NK-92 treated with Interleukin-12 subunit alpha and Interleukin-12 subunit beta, amount 100 ng/mL, for 24 hours (cell line): ENCODE results near the gene PLEKHA5.
"Not testable (repeated sequence)": the region's sequence is repeated elsewhere in the genome, so short reads cannot be mapped to it uniquely, and the experiment has no call there.

Experiments
- DNase-seq: peaks from one replicate; lab custom pipeline; 2025; lab: John Stamatoyannopoulos, UW

The PLEKHA5 gene

DNA sequence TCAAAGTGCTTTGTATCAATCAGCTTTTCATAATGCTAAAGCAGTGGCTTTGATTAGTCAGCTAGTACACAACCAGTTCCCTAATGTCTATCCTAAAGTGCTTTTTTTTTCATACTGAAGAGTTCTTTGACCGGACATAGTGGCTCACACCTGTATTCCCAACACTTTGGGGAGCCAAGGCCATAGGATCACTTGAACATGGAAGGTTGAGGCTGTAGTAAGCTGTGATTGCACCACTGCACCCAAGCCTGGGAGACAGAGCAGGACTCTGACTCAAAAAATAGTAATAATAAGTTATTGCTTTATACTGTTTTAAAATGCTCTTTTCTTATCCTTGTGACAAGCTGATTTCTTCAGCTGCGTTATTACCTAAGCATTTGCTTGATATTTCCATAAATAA, 155.1 kb downstream of the PLEKHA5 start:
- no peak for DNase-seq

DNA sequence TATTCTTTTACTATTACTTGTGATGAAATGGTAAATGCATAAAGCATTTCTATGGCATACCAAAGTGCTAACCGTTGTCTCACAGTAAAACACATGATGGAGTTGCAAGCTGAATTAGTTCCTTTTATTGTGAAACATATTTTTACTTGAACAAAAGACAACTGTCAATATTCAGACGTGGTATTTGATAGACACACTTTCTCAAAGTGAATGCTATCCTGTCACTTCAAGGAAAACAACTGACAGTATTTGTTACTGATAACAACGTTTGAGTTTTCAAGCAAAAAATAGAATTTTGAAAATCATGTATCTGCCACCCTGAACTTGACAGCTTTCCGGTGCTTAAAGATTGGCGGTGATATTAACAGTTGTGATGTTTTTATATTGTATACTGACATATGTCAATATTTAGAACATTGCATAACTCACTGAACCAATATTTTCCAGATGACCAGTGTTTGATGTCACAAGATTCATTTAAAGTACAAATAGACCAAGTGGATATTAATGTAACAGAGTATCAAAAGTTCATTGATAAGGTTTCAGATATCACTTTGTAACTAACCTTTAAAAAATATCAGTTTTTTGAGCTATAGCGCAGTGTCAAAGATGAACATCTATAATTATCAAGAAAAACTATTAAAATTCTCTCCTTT, 156.4 kb downstream of the PLEKHA5 start:
- no peak for DNase-seq

DNA sequence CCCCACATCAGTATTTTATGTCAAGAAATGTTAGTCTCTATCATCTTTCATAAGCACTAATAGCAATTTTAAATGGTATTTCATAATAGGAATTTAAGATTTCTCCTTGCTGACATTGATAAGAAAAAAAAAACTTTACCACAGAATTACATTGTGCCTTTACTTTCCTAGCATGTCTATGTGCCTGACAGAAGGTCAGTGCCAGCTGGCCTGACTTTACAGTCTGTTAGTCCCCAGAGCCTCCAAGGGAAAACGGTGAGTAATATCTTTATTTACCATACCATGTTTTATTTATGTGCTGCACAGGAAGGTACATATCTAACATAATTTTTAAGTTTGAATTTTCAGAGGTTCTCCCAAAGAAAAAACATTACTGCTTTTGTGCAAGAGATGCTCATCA, 157.8 kb downstream of the PLEKHA5 start:
- DNase-seq = no peak

GRCh38 chr12:19288161-19288560, 158.6 kb downstream of the PLEKHA5 start:
- no peak for DNase-seq

- no peak for DNase-seq
Observed at GRCh38 chr12:19288603-19289244, 159.2 kb downstream of the PLEKHA5 start.

DNA sequence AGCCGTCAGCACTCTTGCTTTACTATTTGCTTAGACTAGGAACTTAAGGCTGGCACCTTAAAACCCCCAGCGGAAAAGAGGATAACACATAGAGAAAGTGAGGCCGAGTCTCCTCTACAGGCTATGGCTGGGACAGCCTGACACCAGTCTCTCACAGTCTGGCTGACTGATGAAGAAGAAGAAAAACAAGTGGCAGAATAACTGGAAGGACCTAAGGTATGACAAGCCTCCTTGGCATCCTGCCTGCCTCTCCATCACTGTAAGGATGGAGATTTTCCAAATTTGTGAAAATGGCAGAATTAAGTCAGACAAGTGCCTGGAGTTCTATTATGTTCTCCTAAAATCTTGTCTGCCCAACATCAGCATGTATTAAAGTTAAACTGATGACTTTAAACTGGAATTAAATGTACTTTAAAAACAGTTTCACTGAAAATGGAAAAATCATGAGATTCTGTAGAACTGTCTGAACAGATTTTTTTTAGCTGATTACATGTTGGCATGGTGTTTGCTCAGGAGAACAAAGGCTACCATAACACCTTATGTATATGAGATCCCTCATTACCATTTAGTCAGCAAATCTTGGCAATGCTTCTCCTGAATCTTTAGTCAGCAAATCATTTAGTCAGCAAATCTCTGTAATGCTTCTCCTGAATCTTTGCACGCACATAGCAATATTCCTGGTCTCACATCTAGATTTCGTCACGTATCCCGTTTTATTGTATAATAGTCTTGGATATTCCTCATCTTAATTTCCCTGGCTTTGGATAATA, 169.5 kb downstream of the PLEKHA5 start:
- no peak for DNase-seq

- no peak for DNase-seq
Observed at GRCh38 chr12:19299765-19300164, 170.2 kb downstream of the PLEKHA5 start.

GRCh38 chr12:19301223-19301622, 171.7 kb downstream of the PLEKHA5 start:
- DNase-seq = no peak

DNA sequence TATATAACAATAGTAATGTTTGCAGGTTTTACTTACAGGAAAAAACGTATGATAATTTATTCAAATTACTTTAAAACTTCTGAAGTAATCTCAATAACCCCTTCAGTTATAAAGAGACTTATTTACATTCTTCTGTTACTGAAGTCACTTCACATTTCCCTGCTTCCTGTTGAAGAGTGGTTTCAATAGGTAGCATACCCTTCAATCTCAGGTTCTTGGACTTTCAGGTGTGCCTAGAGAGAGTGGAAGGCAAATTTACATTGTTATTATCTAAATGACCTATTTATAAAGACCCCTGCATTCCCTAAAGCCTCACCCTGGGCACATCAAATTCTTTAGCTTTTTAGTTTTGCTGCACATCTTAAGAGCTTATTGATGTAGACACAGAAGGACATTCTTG, 172.2 kb downstream of the PLEKHA5 start:
- no peak for DNase-seq

DNA sequence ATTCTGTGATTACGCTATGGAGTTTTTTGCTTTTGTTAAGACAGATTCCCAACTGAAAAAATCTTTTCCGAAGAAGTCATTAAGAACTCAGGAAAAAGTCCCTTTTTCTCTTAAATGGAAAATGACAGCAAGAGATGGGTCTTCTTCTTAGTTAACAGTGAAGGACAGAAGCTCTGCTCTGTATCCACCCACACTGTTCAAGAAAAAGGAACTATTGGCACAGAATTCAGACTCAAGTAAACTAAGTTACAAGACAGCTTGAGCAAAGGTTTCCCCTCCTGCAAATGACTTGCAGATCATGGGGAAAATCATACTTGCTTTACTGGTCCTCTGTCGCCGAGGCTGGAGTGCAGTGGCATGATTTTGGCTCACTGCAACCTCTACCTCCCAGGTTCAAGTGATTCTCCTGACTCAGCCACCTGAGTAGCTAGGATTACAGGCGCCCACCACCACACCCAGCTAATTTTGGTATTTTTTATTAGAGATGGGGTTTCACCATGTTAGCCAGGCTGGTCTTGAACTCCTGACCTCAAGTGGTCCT, 172.6 kb downstream of the PLEKHA5 start:
- DNase-seq = no peak

DNA sequence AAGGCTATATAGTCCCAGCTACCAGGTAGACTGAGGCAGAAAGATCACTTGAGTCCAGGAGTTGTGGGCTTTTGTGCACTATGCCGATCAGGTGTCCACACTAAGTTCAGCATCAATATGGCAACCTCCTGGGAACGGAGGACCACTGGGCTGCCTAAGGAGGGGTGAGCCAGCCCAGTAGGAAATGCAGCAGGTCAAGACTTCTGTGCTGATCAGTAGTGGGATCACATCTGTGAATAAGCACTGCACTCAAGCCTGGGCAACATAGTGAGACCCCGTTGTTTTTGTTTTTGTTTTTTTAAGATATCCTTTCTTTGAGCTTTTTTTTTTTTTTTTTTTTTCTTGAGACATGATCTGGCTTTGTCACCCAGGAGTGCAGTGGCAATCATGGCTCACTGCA, 174.0 kb downstream of the PLEKHA5 start:
- DNase-seq = no peak

DNA sequence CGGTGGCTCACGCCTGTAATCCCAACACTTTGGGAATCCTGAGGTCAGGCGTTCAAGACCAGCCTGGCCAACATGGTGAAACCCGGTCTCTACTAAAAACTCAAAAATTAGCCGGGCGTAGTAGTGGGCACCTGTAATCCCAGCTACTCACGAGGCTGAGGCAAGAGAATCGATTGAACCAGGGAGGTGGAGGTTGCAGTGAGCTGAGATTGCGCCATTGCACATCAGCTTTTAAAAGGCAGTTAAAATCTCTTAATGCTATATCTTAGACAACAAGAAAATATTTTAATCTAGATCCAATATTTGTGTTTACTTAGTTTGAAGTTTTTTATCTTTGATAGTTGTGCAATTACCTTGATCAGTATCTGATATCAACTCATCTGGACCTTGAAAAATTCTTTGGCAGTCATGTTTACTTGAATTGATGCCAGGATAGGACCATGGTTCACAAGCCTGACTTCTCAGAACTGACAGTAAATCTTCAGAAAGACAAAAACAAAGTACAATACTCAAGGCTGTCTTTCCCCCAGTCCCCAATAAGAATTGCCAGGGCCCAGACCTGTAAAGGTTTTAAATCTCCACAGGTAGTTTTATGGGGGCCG, 174.7 kb downstream of the PLEKHA5 start:
- DNase-seq = no peak

- not testable (repeated sequence) for DNase-seq
Observed at GRCh38 chr12:19305621-19306020, 176.1 kb downstream of the PLEKHA5 start.

DNA sequence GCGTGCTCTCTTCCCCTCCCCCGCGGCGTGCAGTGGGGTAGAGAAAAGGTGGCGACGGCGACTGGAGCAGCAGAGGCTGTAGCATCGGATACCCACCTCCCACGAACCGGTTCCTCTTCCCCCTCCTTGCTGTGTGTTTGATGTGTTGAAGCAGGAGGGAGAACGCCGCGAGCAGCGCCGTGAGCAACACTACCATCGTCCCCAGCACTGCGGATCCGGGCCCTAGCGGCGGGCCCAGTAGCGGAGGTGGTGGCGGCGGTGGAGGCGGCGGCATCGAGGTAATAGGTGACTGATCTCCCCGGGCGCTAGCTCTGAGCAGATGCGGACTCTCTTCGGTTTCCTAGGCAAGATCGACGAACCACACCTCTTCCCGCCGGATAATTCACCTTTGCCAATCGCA, 176.8 kb downstream of the PLEKHA5 start:
- DNase-seq = no peak

DNA sequence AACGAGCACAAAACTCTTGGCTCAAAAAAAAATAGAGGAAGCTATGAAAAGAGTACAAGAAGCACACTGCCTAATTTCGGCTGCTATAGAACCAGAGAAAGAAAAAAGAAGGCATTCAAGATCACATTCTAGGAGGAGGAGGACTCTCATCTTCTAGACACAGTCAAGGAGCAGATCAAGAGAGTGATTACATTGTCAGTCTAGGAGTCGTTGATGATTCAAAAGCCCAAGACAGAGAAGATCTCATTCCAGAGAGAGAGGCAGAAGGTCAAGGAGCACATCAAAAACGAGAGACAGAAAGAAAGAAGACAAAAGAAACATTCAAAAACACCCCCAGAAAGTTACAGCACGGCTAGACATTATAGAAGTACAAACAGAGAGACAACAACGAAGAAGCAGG, 177.9 kb downstream of the PLEKHA5 start:
- DNase-seq = no peak

DNA sequence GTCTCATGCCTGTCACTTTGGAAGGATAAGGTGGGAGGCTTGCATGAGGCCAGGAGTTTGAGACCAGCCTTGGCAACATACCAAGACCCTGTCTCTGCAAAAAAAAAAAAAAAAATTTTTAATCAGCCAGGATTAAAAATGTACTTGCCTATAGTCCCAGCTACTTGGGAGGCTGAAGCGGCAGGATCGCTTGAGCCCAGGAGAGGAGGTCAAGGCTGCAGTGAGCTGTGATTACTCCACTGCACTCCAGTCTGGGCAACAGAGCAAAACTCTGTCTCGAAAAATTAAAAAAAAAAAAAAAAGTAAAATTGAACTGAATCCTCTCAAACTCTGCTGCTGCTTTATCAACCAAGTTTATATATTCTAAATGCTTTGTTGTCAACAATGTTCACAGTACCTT, 181.6 kb downstream of the PLEKHA5 start:
- DNase-seq = no peak

GRCh38 chr12:19312637-19313036, 183.1 kb downstream of the PLEKHA5 start:
- DNase-seq = no peak

DNA sequence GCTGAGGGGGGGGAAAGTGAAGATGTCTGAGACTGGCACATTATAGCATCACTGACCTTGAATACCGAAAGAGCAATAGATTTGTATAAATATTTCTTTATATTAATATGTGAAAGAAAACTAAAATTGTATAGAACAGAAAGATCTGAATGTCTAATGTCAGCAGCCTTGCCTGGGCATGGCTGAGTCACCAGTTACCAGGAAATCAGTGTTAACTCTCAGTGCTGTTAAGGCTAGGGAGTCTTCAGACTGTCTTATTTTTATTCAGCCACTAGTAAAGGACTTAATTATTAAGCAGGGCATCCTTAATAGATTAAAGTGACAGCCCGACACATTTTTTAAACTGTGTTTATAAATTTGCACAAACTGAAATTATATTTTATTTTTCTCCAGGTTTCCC, 186.9 kb downstream of the PLEKHA5 start:
- DNase-seq = no peak

DNA sequence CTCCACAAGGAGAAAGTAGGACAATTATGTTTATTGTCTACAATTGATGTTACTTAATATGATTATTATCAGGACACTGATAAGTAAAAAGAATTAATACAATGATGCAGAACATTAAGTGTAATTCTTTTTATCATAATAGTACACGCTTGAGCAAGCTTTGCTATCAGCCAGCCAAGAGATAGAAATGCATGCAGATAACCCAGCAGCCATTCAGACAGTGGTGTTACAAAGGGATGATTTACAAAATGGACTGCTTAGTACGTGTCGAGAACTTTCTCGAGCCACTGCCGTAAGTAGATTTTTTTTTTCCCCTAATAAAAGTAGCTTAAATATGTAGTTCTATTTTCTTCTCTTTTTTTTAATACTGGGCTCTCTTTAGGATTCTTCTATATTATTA, 192.8 kb downstream of the PLEKHA5 start:
- no peak for DNase-seq

DNA sequence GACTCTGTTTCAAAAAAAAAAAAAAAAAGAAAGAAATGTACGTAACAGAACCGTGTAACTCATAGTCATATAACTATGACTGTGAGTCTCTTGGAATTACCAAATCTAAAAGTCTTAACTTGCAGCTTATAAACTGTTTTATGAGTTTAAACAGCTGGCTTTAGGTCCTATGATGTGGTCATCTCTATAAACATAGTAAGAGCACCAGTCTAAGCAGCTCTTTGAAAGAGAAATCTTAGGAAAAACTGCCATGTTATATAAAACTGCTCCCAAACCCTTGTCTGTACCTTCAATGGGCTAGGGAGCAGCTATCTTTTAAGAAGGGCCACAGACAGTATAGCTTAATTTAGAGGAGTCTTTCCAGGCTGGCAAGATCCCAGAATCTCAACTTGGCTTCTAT, 194.3 kb downstream of the PLEKHA5 start:
- no peak for DNase-seq

DNA sequence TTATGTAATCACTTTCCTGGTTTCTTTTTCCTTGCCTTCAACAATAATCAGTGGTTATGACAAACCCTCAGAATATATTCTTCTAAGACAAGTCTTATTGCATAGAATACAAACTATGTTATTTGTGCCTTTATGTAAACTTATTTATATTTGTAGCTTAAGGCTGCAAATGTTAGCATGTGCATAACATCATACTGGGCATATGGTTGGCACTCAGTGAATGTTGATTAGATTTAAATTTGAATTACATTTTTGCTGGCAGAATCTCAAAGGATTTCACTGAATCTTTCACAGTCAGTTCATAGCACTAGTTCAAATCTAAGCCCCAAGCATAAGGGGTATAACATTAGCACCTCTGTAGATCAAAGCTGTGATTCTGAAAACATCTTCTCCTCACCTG, 196.6 kb downstream of the PLEKHA5 start:
- DNase-seq = no peak

DNA sequence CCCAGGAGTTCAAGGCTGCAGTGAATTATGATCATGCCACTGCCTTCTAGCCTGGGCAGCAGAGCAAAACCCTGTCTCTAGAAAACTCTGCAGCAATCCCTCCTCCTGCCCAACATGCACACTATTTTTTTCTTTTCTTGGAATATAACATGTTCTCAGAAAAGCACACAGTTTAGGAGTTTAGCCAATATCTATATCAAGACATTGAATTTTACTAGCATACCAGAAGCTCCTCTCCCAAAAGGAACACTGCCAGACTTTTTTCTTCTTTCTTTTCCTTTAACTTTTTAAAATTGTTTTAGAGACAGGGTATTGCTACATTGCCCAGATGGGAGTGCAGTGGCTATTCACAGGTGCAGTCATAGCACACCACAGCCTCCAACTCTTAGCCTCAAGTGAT, 202.7 kb downstream of the PLEKHA5 start:
- DNase-seq = no peak

GRCh38 chr12:19338405-19338804, 208.9 kb downstream of the PLEKHA5 start:
- DNase-seq = no peak
